HepG2 (cell line): ENCODE data around the gene ZNF24. TPM values are rescaled to one million over a fixed set of nuclear protein-coding genes. Genes with fewer than 3 reads are reported as not detected.
A peak's percentile ranks its signal among the peaks of the same experiment; 100 is the strongest.

ENCODE experiments used
- ATF3 ChIP-seq: sonication (generic); formaldehyde crosslinking; IDR thresholded peaks from 2 replicates; pipeline ENCODE4 v1.4.0; 2020; ENCODE audit warnings: missing genetic modification reagents
- ATF4 ChIP-seq, 2 experiments: fragments of 450-650 bp in 1 of 2; sonication (generic) in 1 of 2; formaldehyde crosslinking; IDR thresholded peaks; 2 replicates each; pipeline versions ENCODE4 v1.5.0 to v1.8.0; 2020 to 2022; ENCODE audit warnings: mild to moderate bottlenecking in 1 of 2, missing genetic modification reagents in 1 of 2
- ATM ChIP-seq: fragments of 450-650 bp; IDR thresholded peaks from 2 replicates; pipeline ENCODE4 v1.7.1; 2017; ENCODE audit warnings: mild to moderate bottlenecking, borderline replicate concordance
- ATRX ChIP-seq: sonication (generic); formaldehyde crosslinking; IDR thresholded peaks from 2 replicates; pipeline ENCODE4 v1.4.0; 2020; ENCODE audit warnings: missing genetic modification reagents, borderline replicate concordance
- DMAP1 ChIP-seq: IDR thresholded peaks from 2 replicates; pipeline ENCODE4 v1.6.1; 2016
- GLMP ChIP-seq: sonication (generic); formaldehyde crosslinking; IDR thresholded peaks from 2 replicates; pipeline ENCODE4 v1.9.0; 2021; ENCODE audit warnings: missing genetic modification reagents, mild to moderate bottlenecking, borderline replicate concordance
- HMGXB3 ChIP-seq: sonication (generic); formaldehyde crosslinking; IDR thresholded peaks from 2 replicates; pipeline ENCODE4 v1.4.0; 2020; ENCODE audit warnings: missing genetic modification reagents, borderline replicate concordance
- MTF1 ChIP-seq: sonication (generic); formaldehyde crosslinking; IDR thresholded peaks from 2 replicates; pipeline ENCODE4 v1.5.0; 2020; ENCODE audit warnings: missing genetic modification reagents
- MYC ChIP-seq: sonication (generic); formaldehyde crosslinking; IDR thresholded peaks from 2 replicates; pipeline ENCODE4 v1.9.0; 2021; ENCODE audit warnings: missing genetic modification reagents, borderline replicate concordance
- REST ChIP-seq, 2 experiments: IDR thresholded peaks; 2 replicates each; pipeline ENCODE4 v1.6.1; 2011 to 2012; ENCODE audit warnings: low read length in 2 of 2, borderline replicate concordance in 1 of 2, low read depth in 1 of 2, mild to moderate bottlenecking in 1 of 2, moderate library complexity in 1 of 2
- SALL2 ChIP-seq: sonication (generic); formaldehyde crosslinking; IDR thresholded peaks from 2 replicates; pipeline ENCODE4 v1.8.1; 2023; ENCODE audit warnings: mild to moderate bottlenecking, missing genetic modification reagents, inconsistent platforms
- U2AF2 ChIP-seq: fragments of 200-400 bp; formaldehyde crosslinking; IDR thresholded peaks from 2 replicates; pipeline ENCODE4 v1.6.1; 2017; ENCODE audit warnings: low read depth, mild to moderate bottlenecking, low read length
- YY1 ChIP-seq: IDR thresholded peaks from 2 replicates; pipeline ENCODE4 v1.6.1; 2011; ENCODE audit warnings: low read length, low read depth, moderate library complexity, mild to moderate bottlenecking; ENCODE audit not compliant: insufficient read depth, insufficient replicate concordance
- ZNF24 ChIP-seq: fragments of 450-650 bp; IDR thresholded peaks from 2 replicates; pipeline ENCODE4 v1.6.1; 2017; ENCODE audit warnings: antibody characterized with exemption, mild to moderate bottlenecking
- ZNF282 ChIP-seq: fragments of 450-650 bp; IDR thresholded peaks from 2 replicates; pipeline ENCODE4 v1.6.1; 2018; ENCODE audit not compliant: partially characterized antibody
- ZNF326 ChIP-seq: sonication (generic); formaldehyde crosslinking; IDR thresholded peaks from 2 replicates; pipeline ENCODE4 v1.4.0; 2020; ENCODE audit warnings: missing genetic modification reagents, borderline replicate concordance
- ZNF737 ChIP-seq: sonication (generic); formaldehyde crosslinking; IDR thresholded peaks from 2 replicates; pipeline ENCODE4 v1.5.0; 2020; ENCODE audit warnings: missing genetic modification reagents, mild to moderate bottlenecking, borderline replicate concordance
- polyA plus RNA-seq, 8 experiments: library from polyadenylated mRNA; depleted of rRNA in 3 of 8; stranded (reverse) in 7 of 8; unstranded in 1 of 8; fragments of >200 nt; fragmentation: Illumina TruSeq in 4 of 8; extraction: Trizol in 4 of 8; gene quantifications; 2 replicates each; pipeline versions ENCODE4 v1.2.1 to v1.2.3, GENCODE V29; 2011 to 2016; ENCODE audit warnings: low read depth in 4 of 8, missing spikeins in 1 of 8, mixed read lengths in 1 of 8; ENCODE audit not compliant: insufficient read depth in 1 of 8
- total RNA-seq, 5 experiments: library from RNA; depleted of rRNA; stranded (reverse); fragments of >200 nt; fragmentation: Illumina TruSeq; extraction: Trizol; gene quantifications; 2 replicates each; pipeline ENCODE4 v1.2.3, GENCODE V29; 2016; ENCODE audit warnings: low read depth in 1 of 5

ZNF24 gene
- total and polyA plus RNA-seq, 2 of the 13 experiments (the other 11 are each of a cell fraction or from before 2014, with no cell fraction given) = 19.5 to 41.1 TPM

- TF ChIP-seq ZNF737 (CRISPR knock-in tag) (peak; percentile 99; the same call in 1 of the 2 replicates), ATF4 (CRISPR knock-in tag; IDR thresholded peaks at IDR 0.05) (no peak), DMAP1 (CRISPR knock-in tag) (peak; percentile 87), MTF1 (CRISPR knock-in tag) (no peak), REST (IDR thresholded peaks at IDR 0.05; ENCODE audit: borderline replicate concordance in 1 of 2, low read depth in 1 of 2, low read length in 2 of 2) (peak in 1 of 2 experiments; percentile 33; a peak in 1 of 4 replicates), SALL2 (peak; percentile 96), YY1 (peak; percentile 86), U2AF2 (no peak), GLMP (CRISPR knock-in tag) (0 out of 2 replicates have a peak, but pooled peaks have one; percentile 61), ZNF326 (CRISPR knock-in tag) (no peak), ATRX (CRISPR knock-in tag) (no peak), MYC (CRISPR knock-in tag) (peak; percentile 79), ZNF282 (no peak), HMGXB3 (CRISPR knock-in tag) (peak; percentile 44; the same call in 1 of the 2 replicates), ATM (no peak), ATF3 (CRISPR knock-in tag) (0 out of 2 replicates have a peak, but pooled peaks have one; percentile 38), ZNF24 (no peak)
These were observed 54.0 kb downstream of the ZNF24 start, which contains the start of gene ZSCAN30 (continued) for GRCh38 chr18:35290094-35290735.
